OCI-LY7 (cell line): ENCODE measurements around the gene PLPP3. TPM values are rescaled to one million over a fixed set of nuclear protein-coding genes. Genes with fewer than 3 reads are reported as not detected.

Source experiments
- BruUV-seq: library from RNA; stranded (reverse); fragments of 400-500 nt; replicated peaks from 2 replicates; lab custom pipeline; 2021; lab: Mats Ljungman, UMichigan
- CTCF ChIA-PET: fragments of 300-600 bp; sonication (Branson Sonifier 250); formaldehyde crosslinking; loops from one replicate; lab custom pipeline; 2022; ENCODE audit warnings: antibody characterized with exemption; ENCODE audit not compliant: unreplicated experiment; lab: Charles Lee
- POLR2A ChIA-PET: fragments of 300-600 bp; sonication (Branson Sonifier 250); formaldehyde crosslinking; loops from one replicate; lab custom pipeline; 2022; ENCODE audit warnings: antibody characterized with exemption; lab: Charles Lee
- DNase-seq: peaks from one replicate; pipeline ENCODE4 v3.0.0-alpha.2; 2015; ENCODE audit warnings: low spot score
- H2AFZ ChIP-seq: fragments of 200-600 bp; sonication (generic), shearing (Covaris generic); 2 replicates; pipeline ENCODE4 v1.6.1; 2014; ENCODE audit warnings: mild to moderate bottlenecking, antibody characterized with exemption, low read length, moderate library complexity
- H3K27ac ChIP-seq: fragments of 200-600 bp; sonication (generic); 2 replicates; pipeline ENCODE4 v1.5.1; 2014; ENCODE audit warnings: mixed run types, low read depth, mild to moderate bottlenecking, moderate library complexity, low read length, inconsistent platforms; ENCODE audit not compliant: poor library complexity, severe bottlenecking
- H3K36me3 ChIP-seq: fragments of 200-600 bp; sonication (generic); 2 replicates; pipeline ENCODE4 v1.6.1; 2014; ENCODE audit warnings: mild to moderate bottlenecking, antibody characterized with exemption, low read length, moderate library complexity, mixed read lengths; ENCODE audit not compliant: insufficient read depth
- H3K4me1 ChIP-seq: fragments of 200-600 bp; sonication (generic); 2 replicates; pipeline ENCODE4 v1.5.1; 2014; ENCODE audit warnings: mild to moderate bottlenecking, low read length; ENCODE audit not compliant: insufficient read depth, poor library complexity, severe bottlenecking
- H3K4me2 ChIP-seq: fragments of 200-600 bp; sonication (generic); 2 replicates; pipeline ENCODE4 v1.6.1; 2014; ENCODE audit warnings: mild to moderate bottlenecking, low read length
- H3K4me3 ChIP-seq: fragments of 200-600 bp; sonication (generic); 2 replicates; pipeline ENCODE4 v1.5.1; 2014; ENCODE audit warnings: mild to moderate bottlenecking, low read depth, low read length; ENCODE audit not compliant: poor library complexity, severe bottlenecking
- H3K79me2 ChIP-seq: fragments of 200-600 bp; sonication (generic); 2 replicates; pipeline ENCODE4 v1.6.1; 2016; ENCODE audit warnings: low read depth, mild to moderate bottlenecking, low read length, moderate library complexity, mixed read lengths; ENCODE audit not compliant: insufficient read depth
- H3K9me2 ChIP-seq: fragments of 200-600 bp; sonication (generic); 2 replicates; pipeline ENCODE4 v1.6.1; 2016; ENCODE audit warnings: mild to moderate bottlenecking, low read length, mixed read lengths; ENCODE audit not compliant: insufficient read depth
- H3K9me3 ChIP-seq: fragments of 200-600 bp; sonication (generic); 2 replicates; pipeline ENCODE4 v1.6.1; 2014; ENCODE audit warnings: mild to moderate bottlenecking, mixed run types, low read length, mixed read lengths
- H4K20me1 ChIP-seq: fragments of 200-600 bp; sonication (generic); 2 replicates; pipeline ENCODE4 v1.6.1; 2014; ENCODE audit warnings: mild to moderate bottlenecking, antibody characterized with exemption, low read length, moderate library complexity, mixed read lengths; ENCODE audit not compliant: insufficient read depth
- CTCF ChIP-seq: fragments of 200-600 bp; sonication (generic); conservative IDR thresholded peaks from 2 replicates; pipeline ENCODE4 v1.5.1; 2014; ENCODE audit warnings: mild to moderate bottlenecking, antibody characterized with exemption, low read length, moderate library complexity, mixed read lengths
- EZH2phosphoT487 ChIP-seq: fragments of 200-600 bp; sonication (generic); IDR thresholded peaks from 2 replicates; pipeline ENCODE4 v1.6.1; 2018; ENCODE audit warnings: low read depth, borderline replicate concordance, mild to moderate bottlenecking, mixed run types, antibody characterized with exemption, low read length, moderate library complexity, mixed read lengths
- intact Hi-C: fragments of 100-400 bp; cut with micrococcal nuclease; formaldehyde crosslinking; loops from one replicate; pipeline ENCODE4 v1.10.0; 2022; ENCODE audit not compliant: unreplicated experiment
- total RNA-seq, 2 experiments: library from RNA; depleted of rRNA in 1 of 2; stranded (reverse); fragments of >200 nt in 1 of 2; shearing (Covaris generic) in 1 of 2; gene quantifications; 2 replicates each; pipeline ENCODE4 v1.2.3, GENCODE V29; 2014 to 2022

Gene PLPP3
- total RNA-seq, 2 experiments from 2014 or later: 0.92 to 1.7 TPM

DNA sequence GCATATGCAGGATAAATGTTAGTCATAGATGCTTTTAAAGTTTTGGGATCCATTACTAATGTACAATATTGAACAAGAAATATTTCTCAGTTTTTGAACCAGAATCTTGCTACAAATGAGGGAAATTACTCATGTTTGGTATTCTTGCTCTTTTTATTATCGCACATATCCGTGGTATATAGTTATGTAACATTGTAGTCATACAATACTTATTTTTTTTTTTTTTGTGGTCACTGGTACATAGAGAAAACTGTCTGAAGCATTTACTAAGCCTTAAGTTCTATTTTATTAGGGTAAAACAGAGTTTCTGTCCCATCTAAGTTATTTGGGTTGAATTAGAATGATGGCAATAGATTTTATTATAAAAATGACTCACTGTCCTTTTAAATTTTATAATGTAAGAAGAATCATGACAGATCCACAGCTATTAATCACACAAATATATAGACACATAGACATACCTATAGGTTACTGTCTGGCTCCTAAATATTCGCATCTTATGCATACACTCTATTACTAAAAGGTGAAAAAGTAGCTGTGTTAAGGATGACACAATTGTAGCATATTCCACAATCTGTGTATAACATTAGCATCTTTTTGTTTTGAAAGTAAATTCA, 47.8 kb upstream of the PLPP3 start:
- no TSS peak for BruUV-seq
- H2AFZ ChIP-seq: no peak overlapping the region
- H3K4me3 ChIP-seq: no peak overlapping the region
- H3K4me2 ChIP-seq: no peak overlapping the region
- no peaks in the 10 kb centered on the region for H3K9me3 ChIP-seq
- POLR2A ChIA-PET: no interaction called here
- no peaks in the 10 kb centered on the region for H3K36me3 ChIP-seq
- CTCF ChIA-PET: no interaction called here
- H3K9me2 ChIP-seq: no peaks in the 10 kb centered on the region
- no peaks in the 10 kb centered on the region for H4K20me1 ChIP-seq
- no peak for DNase-seq
- TF ChIP-seq CTCF (no peak), EZH2phosphoT487 (no peak)
- H3K79me2 ChIP-seq: no peaks in the 10 kb centered on the region
- H3K27ac ChIP-seq: no peak overlapping the region
- no peaks in the 10 kb centered on the region for H3K4me1 ChIP-seq
- intact Hi-C loops: no loop called here

GRCh38 chr1:56626546-56626945, 47.2 kb upstream of the PLPP3 start:
- H3K9me3 ChIP-seq: no peaks in the 10 kb centered on the region
- H3K27ac ChIP-seq: no peak overlapping the region
- no peaks in the 10 kb centered on the region for H3K4me1 ChIP-seq
- no peak for DNase-seq
- no peak for TF ChIP-seq CTCF
- TF ChIP-seq EZH2phosphoT487: no peak
- H3K9me2 ChIP-seq: no peaks in the 10 kb centered on the region
- no peaks in the 10 kb centered on the region for H3K79me2 ChIP-seq
- ChIA-PET POLR2A (no interaction called here), CTCF (no interaction called here)
- intact Hi-C loops: no loop called here
- H3K4me3 ChIP-seq: no peak overlapping the region
- no TSS peak for BruUV-seq
- H4K20me1 ChIP-seq: no peaks in the 10 kb centered on the region
- no peak overlapping the region for H3K4me2 ChIP-seq
- H2AFZ ChIP-seq: no peak overlapping the region
- no peaks in the 10 kb centered on the region for H3K36me3 ChIP-seq

GRCh38 chr1:56625819-56626440, 46.6 kb upstream of the PLPP3 start:
- Histone ChIP-seq H3K27ac (no peak overlapping the region), H3K4me3 (no peak overlapping the region), H3K4me2 (no peak overlapping the region), H3K9me2 (no peaks in the 10 kb centered on the region), H3K4me1 (no peaks in the 10 kb centered on the region), H3K36me3 (no peaks in the 10 kb centered on the region), H3K79me2 (no peaks in the 10 kb centered on the region), H3K9me3 (no peaks in the 10 kb centered on the region), H4K20me1 (no peaks in the 10 kb centered on the region), H2AFZ (no peak overlapping the region)
- ChIA-PET CTCF (no interaction called here), POLR2A (interaction anchor here (0.6 to 0.8 kb wide), 2 partner anchors 57 to 63 kb away, joined by 3 read pairs; no protein-coding TSS in a partner anchor)
- DNase-seq: no peak
- BruUV-seq: no TSS peak
- intact Hi-C loops: no loop called here
- TF ChIP-seq EZH2phosphoT487 (no peak), CTCF (no peak)
